Stimulated activated CD4-positive, alpha-beta T cell treated with anti-CD3 and anti-CD28 coated beads, Interleukin-4, amount 100 ng/mL, for 1 hour (primary cell): ENCODE measurements around the gene ANXA1.

Experiments
- DNase-seq: peaks from one replicate; pipeline ENCODE4 v3.0.0-alpha.2; 2020

Gene ANXA1

DNA sequence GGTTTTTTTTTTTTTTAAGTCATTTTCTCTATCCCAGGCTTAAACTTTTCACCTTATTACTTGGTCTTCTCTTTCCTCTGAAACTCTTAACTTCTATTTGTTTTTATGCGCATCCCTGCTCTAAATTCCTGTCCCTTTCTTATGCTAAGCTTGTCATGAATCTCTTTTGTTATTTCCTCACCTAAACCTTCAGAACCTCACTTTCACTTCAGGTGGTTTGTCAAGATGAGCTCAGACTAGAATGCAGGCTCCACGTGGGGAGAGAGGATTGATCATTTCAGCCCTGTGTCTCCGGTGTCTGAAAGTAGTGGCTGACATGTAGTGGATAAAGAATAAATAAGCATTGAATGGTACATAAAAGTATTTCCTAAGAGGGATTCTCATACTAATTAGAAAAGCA is 63.6 kb downstream of the ANXA1 start:
- no peak for DNase-seq

- no peak for DNase-seq
Measured at GRCh38 chr9:73216100-73216499, 64.4 kb downstream of the ANXA1 start.
